Measurements from ENCODE around the gene KCNQ1. TPM values are rescaled to one million over a fixed set of nuclear protein-coding genes. Genes with fewer than 3 reads are reported as not detected.

The KCNQ1 gene
- total and polyA plus RNA-seq, 4 donors: 15.4 to 41.7 (median 26.2) TPM

- DNase-seq (no peak), ATAC-seq (ENCODE audit: insufficient read depth, low FRiP score) (no peak)
- peaks cover 0 to 16% (median 4%) of the 10 kb centered on the region in 4 donors for H3K36me3 ChIP-seq (ENCODE audit: control insufficient read depth in 4 of 4, insufficient read depth in 4 of 4, low read length in 4 of 4)
- H3K9ac ChIP-seq (ENCODE audit: insufficient read depth in 1 of 2, low read length in 2 of 2): peak overlapping the region in 1 of 2 donors; percentile 0
- peak overlapping the region; percentile 65 for H3K4me3 ChIP-seq
- H3K27me3 ChIP-seq (ENCODE audit: control insufficient read depth in 3 of 3, insufficient read depth in 3 of 3, low read length in 2 of 3): no peaks in the 10 kb centered on the region
- H3K4me1 ChIP-seq (ENCODE audit: control insufficient read depth in 5 of 5, insufficient read depth in 5 of 5, low read length in 5 of 5): peaks cover 0 to 48% (median 11%) of the 10 kb centered on the region in 5 donors
- H3K9me3 ChIP-seq (ENCODE audit: control insufficient read depth in 4 of 4, insufficient read depth in 3 of 4, low read length in 3 of 4): peaks cover 0 to 2% (median 0%) of the 10 kb centered on the region in 4 donors
- peak overlapping the region; percentile 58 to 81 for H3K27ac ChIP-seq (ENCODE audit: low read depth in 1 of 2, low read length in 1 of 2)
- WGBS, 2 donors: 6 to 7% methylated on average over 24 of the region's 24 CpGs
- TF ChIP-seq CTCF (IDR thresholded peaks at IDR 0.05; ENCODE audit: control extremely low read depth, extremely low read depth): no peak
These were observed 438.8 kb downstream of the KCNQ1 start for GRCh38 chr11:2883640-2883978.

DNA sequence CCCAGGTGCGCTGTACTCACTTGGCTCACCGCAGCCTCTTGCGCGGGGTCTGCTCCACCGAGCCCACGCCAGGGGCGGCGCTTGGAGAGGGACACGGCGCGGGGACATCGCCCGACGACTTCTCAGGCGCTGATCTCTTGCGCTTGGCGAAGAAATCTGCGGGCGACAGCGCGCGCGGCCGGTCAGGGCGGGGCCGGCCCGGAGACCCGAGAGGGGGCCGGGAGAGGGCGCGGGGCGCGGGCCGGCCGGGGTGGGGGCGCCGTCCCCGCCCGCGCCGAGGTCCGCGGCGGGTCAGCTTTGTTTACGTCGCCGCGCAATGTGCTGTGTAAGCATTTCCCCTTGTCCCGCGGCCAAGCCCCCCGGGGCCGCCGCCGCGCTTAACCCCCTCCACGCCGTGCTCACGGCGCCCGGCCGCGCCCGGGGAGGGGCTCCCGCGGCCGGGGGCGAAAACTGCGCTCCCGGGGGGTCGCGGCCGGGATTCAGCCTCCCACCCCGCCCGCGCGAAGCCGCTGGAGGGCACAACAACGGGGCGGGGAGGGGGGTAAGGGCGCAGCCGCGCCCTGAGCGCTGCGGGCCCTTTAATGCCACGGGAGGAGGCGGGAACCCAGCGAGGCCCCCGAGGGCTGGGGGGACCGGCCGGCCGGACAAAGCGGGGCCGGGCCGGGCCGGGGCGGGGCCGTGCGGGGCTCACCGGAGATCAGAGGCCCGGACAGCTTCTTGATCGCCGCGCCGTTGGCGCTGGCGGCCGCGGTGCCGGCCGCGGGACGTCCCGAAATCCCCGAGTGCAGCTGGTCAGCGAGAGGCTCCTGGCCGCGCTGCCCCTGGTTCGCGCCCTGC, 439.4 kb downstream of the KCNQ1 start:
- H3K4me3 ChIP-seq: peak overlapping the region; percentile 65
- peak; percentile 14 for ATAC-seq (ENCODE audit: insufficient read depth, low FRiP score)
- peaks cover 0 to 48% (median 11%) of the 10 kb centered on the region in 5 donors for H3K4me1 ChIP-seq (ENCODE audit: control insufficient read depth in 5 of 5, insufficient read depth in 5 of 5, low read length in 5 of 5)
- 0 to 1% methylated on average over 62 to 119 of the region's 119 CpGs for WGBS, 2 donors
- H3K36me3 ChIP-seq (ENCODE audit: control insufficient read depth in 4 of 4, insufficient read depth in 4 of 4, low read length in 4 of 4): peaks cover 0 to 10% (median 3%) of the 10 kb centered on the region in 4 donors
- H3K9me3 ChIP-seq (ENCODE audit: control insufficient read depth in 4 of 4, insufficient read depth in 3 of 4, low read length in 3 of 4): no peaks in the 10 kb centered on the region
- H3K27me3 ChIP-seq (ENCODE audit: control insufficient read depth in 3 of 3, insufficient read depth in 3 of 3, low read length in 2 of 3): no peaks in the 10 kb centered on the region
- H3K9ac ChIP-seq (ENCODE audit: insufficient read depth in 1 of 2, low read length in 2 of 2): peak overlapping the region in 1 of 2 donors; percentile 11
- H3K27ac ChIP-seq (ENCODE audit: low read depth in 1 of 2, low read length in 1 of 2): peak overlapping the region; percentile 75 to 81
- TF ChIP-seq CTCF (IDR thresholded peaks at IDR 0.05; ENCODE audit: control extremely low read depth, extremely low read depth): no peak
- peak; percentile 74 to 87 (median 80) for DNase-seq

GRCh38 chr11:2885017-2885677, 440.3 kb downstream of the KCNQ1 start:
- peak overlapping the region in 1 of 2 donors; percentile 37 for H3K9ac ChIP-seq (ENCODE audit: insufficient read depth in 1 of 2, low read length in 2 of 2)
- peak; percentile 70 to 82 (median 75) for DNase-seq
- H3K9me3 ChIP-seq (ENCODE audit: control insufficient read depth in 4 of 4, insufficient read depth in 3 of 4, low read length in 3 of 4): no peaks in the 10 kb centered on the region
- H3K27me3 ChIP-seq (ENCODE audit: control insufficient read depth in 3 of 3, insufficient read depth in 3 of 3, low read length in 2 of 3): no peaks in the 10 kb centered on the region
- peak; percentile 20 for ATAC-seq (ENCODE audit: insufficient read depth, low FRiP score)
- peaks cover 0 to 48% (median 11%) of the 10 kb centered on the region in 5 donors for H3K4me1 ChIP-seq (ENCODE audit: control insufficient read depth in 5 of 5, insufficient read depth in 5 of 5, low read length in 5 of 5)
- H3K27ac ChIP-seq (ENCODE audit: low read depth in 1 of 2, low read length in 1 of 2): peak overlapping the region; percentile 54 to 82
- peak overlapping the region; percentile 63 for H3K4me3 ChIP-seq
- WGBS, 2 donors: 0 to 1% methylated on average over 49 to 80 of the region's 80 CpGs
- TF ChIP-seq CTCF (IDR thresholded peaks at IDR 0.05; ENCODE audit: control extremely low read depth, extremely low read depth): no peak
- peaks cover 0 to 8% (median 1%) of the 10 kb centered on the region in 4 donors for H3K36me3 ChIP-seq (ENCODE audit: control insufficient read depth in 4 of 4, insufficient read depth in 4 of 4, low read length in 4 of 4)
